Lung (tissue), 12 donors: ENCODE data around the gene FARP1. TPM values are rescaled to one million over a fixed set of nuclear protein-coding genes. Genes with fewer than 3 reads are reported as not detected.

Experiments used
- ATAC-seq: fragments of 200-7000 bp; cut with Tn5 transposase; one replicate; pipeline ENCODE4 v1.9.1; 2020; ENCODE audit warnings: moderate number of reproducible peaks; ENCODE audit not compliant: insufficient read depth, low FRiP score
- DNase-seq, 3 donors: peaks; one replicate each; pipeline ENCODE4 v3.0.0-alpha.2; 2013 to 2017
- H3K27ac ChIP-seq, 2 donors: one replicate each; pipeline ENCODE4 v1.5.1; 2013; ENCODE audit warnings: mild to moderate bottlenecking in 2 of 2, moderate library complexity in 2 of 2, control low read depth in 1 of 2, inconsistent platforms in 1 of 2, low read depth in 1 of 2, low read length in 1 of 2
- H3K27me3 ChIP-seq, 3 donors: one replicate each; pipeline ENCODE4 v1.5.1; 2013; ENCODE audit warnings: low read length in 2 of 3; ENCODE audit not compliant: control insufficient read depth in 3 of 3, insufficient read depth in 3 of 3
- H3K36me3 ChIP-seq, 4 donors: one replicate each; pipeline ENCODE4 v1.5.1; 2013; ENCODE audit warnings: low read length in 4 of 4, mild to moderate bottlenecking in 1 of 4, moderate library complexity in 1 of 4; ENCODE audit not compliant: control insufficient read depth in 4 of 4, insufficient read depth in 4 of 4
- H3K4me1 ChIP-seq, 5 donors: one replicate each; pipeline ENCODE4 v1.5.1; 2013; ENCODE audit warnings: low read length in 5 of 5, mild to moderate bottlenecking in 2 of 5, moderate library complexity in 1 of 5; ENCODE audit not compliant: control insufficient read depth in 5 of 5, insufficient read depth in 5 of 5
- H3K4me3 ChIP-seq: one replicate; pipeline ENCODE4 v1.5.1; 2013; ENCODE audit warnings: mild to moderate bottlenecking, control low read depth, moderate library complexity
- H3K9ac ChIP-seq, 2 donors: one replicate each; pipeline ENCODE4 v1.5.1; 2013; ENCODE audit warnings: low read length in 2 of 2, control low read depth in 1 of 2; ENCODE audit not compliant: insufficient read depth in 1 of 2
- H3K9me3 ChIP-seq, 4 donors: one replicate each; pipeline ENCODE4 v1.5.1; 2013; ENCODE audit warnings: low read length in 3 of 4, mild to moderate bottlenecking in 1 of 4, moderate library complexity in 1 of 4; ENCODE audit not compliant: control insufficient read depth in 4 of 4, insufficient read depth in 3 of 4
- CTCF ChIP-seq: IDR thresholded peaks from 2 replicates; pipeline ENCODE4 v1.5.1; 2012; ENCODE audit warnings: mild to moderate bottlenecking; ENCODE audit errors: control extremely low read depth, extremely low read depth
- WGBS, 2 donors: extraction: QIAGEN DNeasy Blood & Tissue Kit; methylation state at CpG; one replicate each; pipeline ENCODE4 v1.1.7; 2013; 5-methylcytosine and 5-hydroxymethylcytosine counted together
- polyA plus RNA-seq, 2 donors: library from polyadenylated mRNA; stranded (reverse); fragments of 200-250 nt; gene quantifications; one replicate each; pipeline ENCODE4 v1.2.1, GENCODE V29; 2013
- total RNA-seq, 2 donors: library from RNA; depleted of rRNA in 1 of 2; stranded (reverse); fragments of >200 nt in 1 of 2; gene quantifications; one replicate each; pipeline ENCODE4 v1.2.1, GENCODE V29; 2014 to 2021
- donor health status: control.
- donor health status: control.
- donor health status: Bipolar disorder and iron deficiency.
- donor health status: healthy.
- donor health status: DM: yes; HTN: yes; CAD: no.

FARP1 gene
- total and polyA plus RNA-seq, 4 donors: 20.8 to 102 (median 54.4) TPM

- H3K9ac ChIP-seq: no peak overlapping the region
- H3K27me3 ChIP-seq: no peaks in the 10 kb centered on the region
- WGBS, 2 donors: 93 to 99% methylated on average over 20 of the region's 20 CpGs
- H3K27ac ChIP-seq: no peak overlapping the region
- H3K4me1 ChIP-seq: peaks cover 0 to 11% (median 6%) of the 10 kb centered on the region in 5 donors
- H3K9me3 ChIP-seq: no peaks in the 10 kb centered on the region
- H3K36me3 ChIP-seq: peaks cover 0 to 37% (median 23%) of the 10 kb centered on the region in 4 donors
- TF ChIP-seq CTCF: no peak
- DNase-seq: no peak
- ATAC-seq: no peak
- H3K4me3 ChIP-seq: no peak overlapping the region
Observed at GRCh38 chr13:98468929-98469328, 326.0 kb downstream of the FARP1 start.

GRCh38 chr13:98470920-98471319 is 328.0 kb downstream of the FARP1 start:
- peaks cover 0 to 7% (median 5%) of the 10 kb centered on the region in 5 donors for H3K4me1 ChIP-seq
- H3K36me3 ChIP-seq: peaks cover 0 to 38% (median 21%) of the 10 kb centered on the region in 4 donors
- H3K27ac ChIP-seq: no peak overlapping the region
- H3K9ac ChIP-seq: no peak overlapping the region
- DNase-seq: no peak
- TF ChIP-seq CTCF: no peak
- H3K27me3 ChIP-seq: no peaks in the 10 kb centered on the region
- H3K4me3 ChIP-seq: no peak overlapping the region
- no peaks in the 10 kb centered on the region for H3K9me3 ChIP-seq
- WGBS, 2 donors: 75 to 78% methylated on average over 6 of the region's 6 CpGs
- no peak for ATAC-seq

- ATAC-seq (peak; percentile 45), DNase-seq (no peak)
- H3K4me3 ChIP-seq: no peak overlapping the region
- H3K27me3 ChIP-seq: no peaks in the 10 kb centered on the region
- no peaks in the 10 kb centered on the region for H3K9me3 ChIP-seq
- no peak overlapping the region for H3K9ac ChIP-seq
- H3K4me1 ChIP-seq: peaks cover 4 to 13% (median 9%) of the 10 kb centered on the region in 5 donors
- WGBS, 2 donors: 66 to 67% methylated on average over 10 of the region's 10 CpGs
- H3K27ac ChIP-seq: peak overlapping the region; percentile 4 to 72
- peaks cover 0 to 33% (median 21%) of the 10 kb centered on the region in 4 donors for H3K36me3 ChIP-seq
- no peak for TF ChIP-seq CTCF
Observed at GRCh38 chr13:98471934-98472333, 329.0 kb downstream of the FARP1 start.

- no peak for TF ChIP-seq CTCF
- Histone ChIP-seq H3K4me3 (no peak overlapping the region), H3K9me3 (no peaks in the 10 kb centered on the region), H3K9ac (peak overlapping the region in 1 of 2 donors; percentile 23), H3K36me3 (peaks cover 0 to 28% (median 20%) of the 10 kb centered on the region in 4 donors), H3K27ac (no peak overlapping the region), H3K27me3 (no peaks in the 10 kb centered on the region), H3K4me1 (peaks cover 4 to 16% (median 12%) of the 10 kb centered on the region in 5 donors)
- 65 to 89% methylated on average over 5 of the region's 5 CpGs for WGBS, 2 donors
- no peak for ATAC-seq
- DNase-seq: no peak
Observed at GRCh38 chr13:98473135-98473787, 330.4 kb downstream of the FARP1 start.
